Astrocyte of the cerebellum (primary cell): Measurements from ENCODE around the gene COL9A1.
"Not testable (repeated sequence)": the region's sequence is repeated elsewhere in the genome, so short reads cannot be mapped to it uniquely, and the experiment has no call there.

Experiments used
- DNase-seq: peaks from one replicate; pipeline ENCODE4 v3.0.0-alpha.2; 2011; ENCODE audit warnings: low read depth
- H3K4me3 ChIP-seq: 2 replicates; pipeline ENCODE4 v1.5.1; 2011; ENCODE audit warnings: mild to moderate bottlenecking, low read depth, low read length, moderate library complexity
- CTCF ChIP-seq: IDR thresholded peaks from 2 replicates; pipeline ENCODE4 v1.5.1; 2012; ENCODE audit warnings: low read length, low read depth, moderate library complexity, mild to moderate bottlenecking; ENCODE audit errors: missing control alignments
- in situ Hi-C: cut with HindIII; loops from 2 replicates; pipeline ENCODE4 v1.10.0; 2017; ENCODE audit warnings: low sequenced_read_pairs

COL9A1 gene

GRCh38 chr6:70336996-70337742, 34.3 kb upstream of the COL9A1 start:
- H3K4me3 ChIP-seq = no peak overlapping the region
- in situ Hi-C loops = no loop called here
- DNase-seq = no peak
- no peak for TF ChIP-seq CTCF

- H3K4me3 ChIP-seq = no peak overlapping the region
- DNase-seq = no peak
- no peak for TF ChIP-seq CTCF
- in situ Hi-C loops = no loop called here
Observed at GRCh38 chr6:70327036-70327435, 24.2 kb upstream of the COL9A1 start.

DNA sequence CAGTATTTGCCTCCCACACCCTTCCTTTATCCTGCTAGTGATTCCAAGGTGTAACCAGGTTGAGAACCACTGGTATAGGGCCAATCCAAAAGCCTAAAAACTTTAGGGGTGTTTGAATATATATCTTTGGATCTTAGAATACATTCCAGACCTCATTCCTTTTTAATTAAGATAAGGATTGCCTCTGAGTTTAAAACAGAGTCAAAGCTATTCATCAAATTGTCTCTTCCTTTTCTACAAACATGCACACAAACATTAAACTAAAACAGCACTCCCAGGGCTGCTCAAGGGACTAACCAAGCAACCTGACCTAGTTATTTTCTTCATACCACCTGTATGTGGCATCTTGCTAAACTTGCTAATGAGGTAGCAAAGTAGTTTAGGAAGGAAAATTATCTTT, 22.1 kb upstream of the COL9A1 start:
- in situ Hi-C loops = no loop called here
- DNase-seq = no peak
- no peak for TF ChIP-seq CTCF
- H3K4me3 ChIP-seq = no peak overlapping the region

DNA sequence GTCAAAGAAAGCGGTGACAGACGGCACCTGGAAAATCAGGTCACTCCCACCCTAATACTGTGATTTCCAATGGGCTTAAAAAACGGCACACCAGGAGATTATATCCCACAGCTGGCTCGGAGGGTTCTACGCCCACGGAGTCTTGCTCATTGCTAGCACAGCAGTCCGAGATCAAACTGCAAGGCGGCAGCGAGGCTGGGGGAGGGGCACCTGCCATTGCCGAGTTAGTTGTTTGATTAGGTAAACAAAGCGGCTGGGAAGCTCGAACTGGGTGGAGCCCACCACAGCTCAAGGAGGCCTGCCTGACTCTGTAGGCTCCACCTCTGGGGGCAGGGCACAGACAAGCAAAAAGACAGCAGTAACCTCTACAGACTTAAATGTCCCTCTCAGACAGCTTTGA, 14.9 kb upstream of the COL9A1 start:
- H3K4me3 ChIP-seq, in situ Hi-C loops, DNase-seq: not testable (repeated sequence)

GRCh38 chr6:70315079-70315751, 12.3 kb upstream of the COL9A1 start:
- H3K4me3 ChIP-seq = no peak overlapping the region
- in situ Hi-C loops = no loop called here
- TF ChIP-seq CTCF = no peak
- no peak for DNase-seq

DNA sequence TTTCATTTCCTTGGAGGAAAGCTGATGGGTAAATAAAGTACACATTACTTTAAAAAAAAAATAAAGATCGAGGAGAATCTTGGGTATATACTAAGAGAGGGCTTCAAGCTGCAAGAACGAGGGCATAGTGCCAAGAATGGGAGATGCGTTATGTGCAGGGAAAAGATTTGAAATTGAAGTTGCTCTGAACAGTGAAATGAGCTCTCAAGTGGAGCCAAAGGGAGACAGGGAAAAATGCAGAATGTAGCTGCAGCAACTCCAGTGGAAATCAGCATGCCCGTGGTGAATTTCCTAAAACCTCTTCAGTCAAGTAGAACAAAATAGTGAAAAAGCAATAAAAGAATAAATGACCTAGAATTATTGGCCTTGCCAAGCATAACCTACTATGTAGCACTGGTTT, 11.4 kb upstream of the COL9A1 start:
- no peak overlapping the region for H3K4me3 ChIP-seq
- TF ChIP-seq CTCF = no peak
- no peak for DNase-seq
- in situ Hi-C loops = loop anchor here (5.0 kb wide), 1 partner anchor 43 kb away; no protein-coding TSS in a partner anchor

DNA sequence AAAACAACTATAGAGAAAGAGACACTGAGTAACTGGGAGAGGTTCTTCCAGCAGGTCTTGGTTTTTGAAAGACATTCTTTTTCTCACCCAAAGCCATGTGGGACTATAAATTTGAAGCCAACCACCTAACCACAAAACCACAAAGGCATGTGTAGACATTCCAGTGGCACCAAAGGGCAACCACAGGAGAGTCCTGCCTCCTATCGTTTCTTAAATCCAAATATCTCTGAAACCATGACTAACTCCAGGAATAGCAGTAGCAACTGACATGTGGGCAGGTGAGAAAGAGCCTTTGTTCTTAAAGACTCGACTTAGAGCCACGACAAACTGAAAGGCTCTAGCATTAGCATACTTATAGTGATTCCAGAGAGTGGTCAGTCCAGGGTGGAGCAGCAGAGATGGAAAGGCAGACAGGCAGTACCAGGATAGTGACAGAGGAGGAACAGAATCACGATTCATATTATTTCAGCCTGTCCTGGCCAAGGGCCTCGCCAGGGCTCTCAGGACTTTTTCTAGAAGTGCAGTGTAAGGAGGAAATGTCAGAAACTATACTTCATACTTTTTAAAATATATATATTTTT, 9.4 kb upstream of the COL9A1 start:
- H3K4me3 ChIP-seq = no peak overlapping the region
- TF ChIP-seq CTCF = no peak
- DNase-seq = peak; percentile 97
- in situ Hi-C loops = loop anchor here (5.0 kb wide), 1 partner anchor 45 kb away; no protein-coding TSS in a partner anchor
